Activated CD8-positive, alpha-beta memory T cell treated with anti-CD3 and anti-CD28 coated beads for 1 hour (primary cell): Measurements from ENCODE around the gene ZFPM1.
"Not testable (repeated sequence)": the region's sequence is repeated elsewhere in the genome, so short reads cannot be mapped to it uniquely, and the experiment has no call there.

Source experiments
- DNase-seq, 2 donors: peaks; one replicate each; pipeline ENCODE4 v3.0.0-alpha.2; 2020; ENCODE audit warnings: low read depth in 1 of 2; ENCODE audit errors: extremely low read depth in 1 of 2

ZFPM1 gene

GRCh38 chr16:88478889-88479792 is 26.1 kb downstream of the ZFPM1 start:
- no peak for DNase-seq

DNA sequence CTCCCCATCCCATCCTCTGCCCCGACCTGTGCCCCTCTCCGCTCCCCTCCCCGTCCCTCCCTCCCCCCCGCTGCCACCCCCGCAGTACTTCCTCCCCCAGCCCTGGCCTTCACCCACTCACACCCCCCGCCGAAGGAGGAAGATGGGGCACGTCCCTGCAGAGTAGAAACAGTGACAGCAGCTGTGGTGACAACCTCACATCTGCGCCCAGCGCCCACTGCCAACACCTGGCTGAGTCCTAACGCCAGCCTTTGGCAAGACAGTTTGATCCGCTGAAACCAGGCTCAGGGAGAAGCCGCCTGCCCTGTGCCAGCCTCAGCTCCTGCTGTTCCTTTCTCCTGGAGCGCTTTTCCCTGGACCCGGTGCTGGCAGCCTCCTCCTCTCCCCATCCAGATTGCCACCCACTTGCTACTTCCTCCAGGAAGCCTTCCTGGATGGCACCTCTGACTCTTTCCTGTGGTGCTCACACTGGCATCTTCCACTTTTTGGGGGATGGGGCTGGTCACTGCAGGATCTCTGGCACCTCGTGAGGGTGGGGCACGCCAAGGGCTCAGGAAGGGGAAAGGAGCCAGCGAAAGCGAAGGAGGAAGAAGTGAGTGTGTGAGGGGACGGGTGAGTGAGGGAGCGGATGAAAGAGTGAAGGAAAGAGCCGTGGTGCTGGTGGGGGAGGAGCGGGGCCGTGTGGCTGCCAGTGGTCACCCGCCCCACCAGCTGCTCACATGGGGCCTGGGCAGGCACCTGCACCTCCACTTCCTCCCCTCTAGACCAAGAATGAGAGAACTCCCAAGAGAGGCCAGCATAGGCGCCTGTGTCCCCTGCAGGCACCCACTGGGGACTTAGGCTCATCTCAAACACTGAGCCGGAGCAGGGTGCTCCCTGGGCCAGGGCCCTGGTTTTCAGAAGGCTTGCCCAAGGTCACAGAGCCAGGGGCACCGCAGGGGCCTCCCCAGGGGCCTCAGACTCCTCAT is 27.0 kb downstream of the ZFPM1 start:
- no peak for DNase-seq

DNA sequence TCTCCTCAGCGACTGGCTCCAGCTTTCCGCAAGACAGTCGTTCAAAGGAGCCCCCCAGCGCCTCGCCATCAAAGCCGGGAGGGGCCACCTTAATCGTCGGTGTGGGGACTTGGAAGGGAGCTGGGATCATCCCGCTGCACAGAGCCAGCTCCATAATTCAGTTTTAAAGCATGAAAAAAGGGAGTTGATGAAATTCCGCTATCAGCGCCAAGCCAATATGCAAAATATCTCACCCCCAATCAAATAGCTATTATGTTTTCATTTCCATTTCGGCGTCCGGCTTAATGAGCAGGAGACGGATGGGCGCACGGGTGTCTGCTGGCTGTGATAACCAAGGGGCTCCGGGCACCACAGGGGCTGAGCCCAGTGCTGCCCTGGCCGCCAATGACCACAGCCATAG is 27.7 kb downstream of the ZFPM1 start:
- no peak for DNase-seq

DNA sequence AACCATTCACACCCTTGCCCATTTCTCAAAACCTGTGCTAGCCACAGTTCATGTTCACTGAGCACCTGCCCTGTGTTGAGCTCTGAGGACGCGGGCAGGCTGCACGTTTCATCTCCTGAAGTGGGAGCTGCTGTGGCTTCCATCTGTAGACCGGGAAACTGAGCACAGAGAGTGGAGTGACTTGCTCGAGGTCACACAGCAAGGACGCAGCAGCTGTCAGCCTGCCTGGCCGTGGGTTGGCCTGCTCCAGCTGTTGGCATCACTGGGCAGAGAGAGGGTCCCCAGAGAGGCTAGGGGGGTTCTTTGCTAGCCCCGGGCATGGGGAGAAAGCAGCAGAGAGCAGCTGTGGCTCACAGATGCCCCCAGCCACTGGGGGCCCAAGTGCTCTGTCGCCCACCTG is 28.8 kb downstream of the ZFPM1 start:
- no peak for DNase-seq

DNA sequence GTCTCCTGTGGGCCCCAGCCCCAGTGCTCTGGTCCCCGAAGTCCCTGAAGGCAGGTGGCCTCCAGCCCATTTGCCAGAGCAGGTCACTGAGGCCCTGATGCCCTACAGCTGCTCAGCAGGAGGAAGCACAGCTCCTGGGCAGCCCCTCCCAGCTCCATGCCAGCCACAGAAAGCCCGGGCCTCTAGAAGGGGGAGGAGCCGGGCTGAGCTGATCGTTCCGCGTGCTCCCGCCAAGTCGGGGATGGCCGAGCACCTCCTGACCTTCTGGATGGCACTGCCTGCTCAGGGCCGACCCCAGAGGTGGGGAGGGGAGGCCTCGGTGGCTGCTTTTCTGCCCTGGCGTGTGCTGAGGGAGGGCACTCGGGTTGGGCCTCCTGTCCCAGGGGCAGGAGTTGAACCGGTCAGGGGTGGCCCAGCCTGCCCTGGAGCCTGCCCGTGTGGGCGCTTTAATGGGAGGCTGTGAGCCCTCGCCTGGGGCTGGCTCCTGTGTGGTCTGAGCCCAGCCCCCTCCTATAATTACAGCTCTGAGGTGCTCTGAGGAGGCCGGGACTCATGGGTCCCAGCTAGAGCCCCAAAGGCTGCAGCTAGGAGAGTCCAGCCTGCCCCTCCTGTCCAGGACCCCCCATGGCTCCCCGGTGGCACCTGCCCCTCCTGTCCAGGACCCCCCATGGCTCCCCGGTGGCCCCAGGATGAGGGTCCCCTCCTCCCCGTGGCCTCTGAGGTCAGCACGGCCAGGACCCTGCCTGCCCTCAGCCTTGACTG is 29.7 kb downstream of the ZFPM1 start:
- DNase-seq: no peak

DNA sequence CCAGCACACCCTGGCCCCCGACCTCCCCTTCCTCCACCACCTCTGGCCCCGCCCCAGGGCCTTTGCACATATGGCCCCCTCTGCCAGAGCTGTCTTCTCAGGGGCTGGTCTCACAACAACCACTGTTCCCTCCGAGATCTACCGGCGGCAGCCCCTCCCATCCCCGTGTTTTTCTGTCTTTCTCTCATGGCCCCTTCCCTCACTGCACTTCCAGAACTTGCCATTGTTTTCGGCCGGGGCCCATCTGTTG is 30.2 kb downstream of the ZFPM1 start:
- DNase-seq: no peak

GRCh38 chr16:88484505-88485365 is 31.7 kb downstream of the ZFPM1 start:
- DNase-seq: no peak

DNA sequence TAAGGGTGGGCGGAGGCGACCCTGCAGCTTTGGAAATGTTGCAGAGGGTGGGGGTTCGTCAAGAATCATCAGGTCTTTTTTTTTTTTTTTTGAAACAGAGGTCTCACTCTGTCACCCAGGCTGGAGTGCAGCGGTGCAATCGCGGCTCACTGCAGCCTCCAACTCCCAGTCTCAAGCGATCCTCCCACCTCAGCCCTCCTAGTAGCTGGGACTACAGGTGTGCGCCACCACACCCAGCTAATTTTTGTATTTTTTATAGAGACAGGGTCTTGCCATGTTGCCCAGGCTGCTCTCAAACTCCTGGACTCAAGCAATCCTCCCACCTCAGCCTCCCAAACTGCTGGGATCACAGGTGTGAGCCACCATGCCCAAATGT is 32.3 kb downstream of the ZFPM1 start:
- not testable (repeated sequence) for DNase-seq

DNA sequence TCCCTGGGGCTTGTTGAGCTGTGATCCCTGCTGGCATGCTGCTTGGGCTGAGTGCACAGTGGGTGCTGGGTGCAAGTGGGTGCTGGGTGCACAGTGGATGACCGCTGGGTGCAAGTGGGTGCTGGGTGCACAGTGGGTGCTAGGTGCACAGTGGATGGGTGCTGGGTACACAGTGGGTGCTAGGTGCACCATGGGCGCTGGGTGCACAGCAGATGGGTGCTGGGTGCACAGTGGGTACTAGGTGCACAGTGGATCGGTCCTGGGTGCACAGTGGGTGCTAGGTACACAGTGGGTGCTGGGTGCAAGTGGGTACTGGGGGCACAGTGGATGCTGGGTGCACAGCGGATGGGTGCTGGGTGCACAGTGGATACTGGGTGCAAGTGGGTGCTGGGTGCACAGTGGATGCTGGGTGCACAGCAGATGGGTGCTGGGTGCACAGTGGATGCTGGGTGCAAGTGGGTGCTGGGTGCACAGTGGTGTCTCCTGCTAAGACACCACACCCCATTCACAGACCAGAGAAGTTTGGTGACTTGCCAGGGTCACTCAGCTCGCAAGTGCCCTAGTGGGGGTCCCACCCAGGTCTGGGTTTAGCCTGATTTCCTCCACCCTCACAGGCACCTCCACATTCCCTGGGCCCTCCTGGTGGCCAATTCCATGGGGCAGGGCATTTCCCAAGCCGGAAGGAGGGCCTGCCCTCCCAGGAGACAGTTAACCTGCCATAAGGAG is 33.5 kb downstream of the ZFPM1 start:
- DNase-seq: no peak

GRCh38 chr16:88487124-88487432 is 34.0 kb downstream of the ZFPM1 start:
- no peak for DNase-seq

DNA sequence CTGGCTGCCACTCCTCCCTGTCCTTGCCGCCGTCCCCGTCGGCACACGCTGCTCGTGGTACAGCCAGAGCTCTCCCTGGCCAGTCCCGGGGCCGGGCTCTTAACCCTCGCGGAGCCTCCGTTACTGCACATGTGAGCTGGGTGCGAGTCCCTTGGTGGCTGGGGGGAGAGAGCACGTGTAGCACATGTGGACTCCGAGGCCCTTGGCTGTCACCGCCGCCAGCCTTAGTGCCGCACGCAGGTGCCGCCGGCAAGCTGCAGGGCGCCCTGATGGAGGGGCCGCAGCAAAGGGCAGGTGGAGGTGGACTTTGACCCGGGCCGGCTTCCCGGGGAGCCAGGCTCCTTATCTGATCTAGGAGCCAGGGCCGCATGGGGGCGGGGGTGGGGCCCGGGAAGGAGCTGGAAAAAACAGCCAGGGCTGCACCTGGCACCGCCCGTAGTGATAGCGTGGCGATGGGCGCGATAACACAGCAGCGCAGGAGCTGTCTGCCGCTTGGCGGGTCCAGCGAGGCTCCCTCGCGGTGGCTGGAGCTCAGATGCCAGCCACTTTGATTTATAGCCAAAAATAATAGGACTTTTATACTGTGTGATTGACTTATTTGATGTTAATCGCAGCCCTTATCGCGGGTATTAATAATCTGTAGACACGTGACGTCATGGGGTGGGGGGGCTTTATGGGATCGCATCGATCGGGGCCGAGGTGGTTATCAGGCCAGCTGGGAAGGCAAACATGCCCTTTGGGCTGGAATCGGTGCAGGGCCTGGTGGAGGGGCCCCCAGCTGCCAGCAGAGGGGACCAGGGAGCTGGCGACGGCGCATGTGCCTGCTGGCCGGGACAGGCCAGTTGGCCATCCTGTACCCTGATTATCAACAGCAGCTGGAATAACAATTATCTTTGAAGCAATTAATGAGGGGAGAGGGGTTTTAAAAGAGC is 35.1 kb downstream of the ZFPM1 start:
- no peak for DNase-seq

DNA sequence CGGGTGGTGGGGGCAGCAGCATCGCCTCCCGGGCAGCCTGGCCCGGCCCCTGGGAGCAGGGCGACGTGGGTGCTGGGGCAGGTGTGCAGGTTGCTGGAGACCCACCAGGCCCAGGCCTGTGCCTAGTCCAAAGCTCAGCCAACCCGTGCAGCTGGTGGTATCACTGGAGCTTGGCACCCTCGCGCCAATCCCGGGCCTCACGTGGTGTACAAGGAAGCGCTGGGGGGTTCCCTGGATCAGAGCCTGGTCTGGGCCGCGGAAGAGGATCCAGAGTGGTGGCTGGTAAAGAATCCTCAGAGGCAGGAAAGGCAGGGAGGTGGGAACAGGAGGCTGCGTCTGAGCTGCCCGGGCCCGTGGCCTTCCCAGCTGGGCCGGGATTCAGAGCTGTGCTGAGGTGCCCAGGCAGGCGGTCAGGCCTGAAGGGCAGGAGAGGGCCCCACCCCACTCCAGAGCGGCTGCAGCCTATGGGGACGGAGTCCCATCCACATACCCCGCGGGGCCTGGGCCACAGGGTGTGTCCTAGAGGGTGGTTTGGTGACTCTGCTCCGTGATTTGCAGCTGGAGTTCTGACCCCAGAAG is 36.2 kb downstream of the ZFPM1 start:
- no peak for DNase-seq

GRCh38 chr16:88491001-88491559 is 38.0 kb downstream of the ZFPM1 start:
- DNase-seq: no peak

DNA sequence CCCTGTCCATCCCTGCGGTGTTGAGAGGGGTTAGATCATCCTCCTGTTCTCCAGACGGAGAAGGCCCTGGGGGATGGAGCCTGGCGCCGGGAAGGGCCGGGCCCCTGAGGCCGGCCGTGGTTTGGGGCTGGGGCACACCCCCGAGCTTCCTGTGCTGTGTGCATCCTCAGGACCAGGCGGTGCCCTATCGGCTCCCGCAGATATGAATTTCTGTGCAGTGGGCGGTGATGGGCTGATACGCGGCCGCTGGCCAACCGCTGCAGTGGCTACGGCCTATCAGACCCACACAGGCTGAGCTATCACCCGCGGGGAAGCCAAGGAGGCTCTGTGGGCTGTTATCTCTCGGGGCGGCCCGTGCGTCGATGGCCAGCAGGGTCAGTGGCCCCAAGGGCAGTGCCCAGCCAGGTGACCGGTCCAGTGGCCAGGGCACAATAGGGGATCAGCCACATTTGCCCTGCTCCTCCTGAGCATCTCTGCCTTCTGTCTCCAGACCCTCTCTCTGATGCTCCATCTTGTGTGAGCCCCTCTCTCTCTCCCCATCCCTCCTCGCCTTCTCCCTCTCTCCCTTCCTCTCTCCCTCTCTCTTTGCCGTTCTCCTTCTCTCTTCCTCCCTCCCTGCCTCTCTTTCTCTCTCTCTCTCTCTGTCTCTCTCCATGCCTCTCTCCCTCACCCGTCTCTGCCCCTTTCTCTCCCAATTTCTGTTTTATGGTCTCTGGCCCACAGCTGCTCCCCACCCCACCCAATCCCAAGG is 38.7 kb downstream of the ZFPM1 start:
- DNase-seq: no peak

- no peak for DNase-seq
These were observed 40.8 kb downstream of the ZFPM1 start for GRCh38 chr16:88493879-88494278.

DNA sequence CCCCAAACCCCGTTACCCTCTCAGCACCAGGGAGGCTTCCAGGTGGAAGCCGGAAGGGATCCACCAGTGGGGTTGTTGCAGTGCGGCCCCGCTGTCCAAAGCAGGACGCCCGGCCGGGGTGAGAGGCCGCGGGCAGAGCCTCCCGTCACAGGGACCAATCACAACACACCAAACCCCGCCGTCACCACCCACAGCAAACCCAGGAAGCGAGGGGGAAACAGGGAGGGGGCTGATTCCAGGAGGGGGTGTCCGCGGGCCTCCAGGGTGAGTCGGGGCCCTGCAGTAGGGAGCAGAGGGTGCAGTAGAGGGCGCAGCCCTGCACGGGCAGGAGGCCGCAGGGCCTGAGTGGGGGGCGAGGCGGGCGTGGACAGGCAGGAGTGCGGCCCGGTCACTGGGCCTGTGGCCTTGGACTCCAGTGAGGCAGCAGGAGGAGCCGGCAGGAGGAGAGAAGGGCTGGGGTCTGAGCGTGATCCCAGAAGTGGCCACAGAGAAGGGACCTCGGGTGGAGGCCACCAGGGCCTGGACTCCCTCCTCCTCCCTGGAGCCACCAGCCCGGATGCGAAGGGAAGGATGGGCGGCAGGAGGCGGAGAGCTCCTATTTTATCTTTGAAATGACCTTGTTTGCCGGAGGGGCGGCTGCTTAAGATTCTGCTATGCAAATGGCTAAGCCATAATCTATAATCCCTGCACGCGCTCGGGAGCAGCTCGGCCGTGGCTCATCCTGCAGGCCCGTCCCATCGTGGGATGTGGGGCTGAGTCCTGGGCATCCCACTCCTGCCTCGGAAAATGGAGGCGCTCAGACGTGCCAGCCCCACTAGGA is 41.5 kb downstream of the ZFPM1 start:
- DNase-seq: no peak
